Measurements from ENCODE around the gene PHF5A.

The PHF5A gene

DNA sequence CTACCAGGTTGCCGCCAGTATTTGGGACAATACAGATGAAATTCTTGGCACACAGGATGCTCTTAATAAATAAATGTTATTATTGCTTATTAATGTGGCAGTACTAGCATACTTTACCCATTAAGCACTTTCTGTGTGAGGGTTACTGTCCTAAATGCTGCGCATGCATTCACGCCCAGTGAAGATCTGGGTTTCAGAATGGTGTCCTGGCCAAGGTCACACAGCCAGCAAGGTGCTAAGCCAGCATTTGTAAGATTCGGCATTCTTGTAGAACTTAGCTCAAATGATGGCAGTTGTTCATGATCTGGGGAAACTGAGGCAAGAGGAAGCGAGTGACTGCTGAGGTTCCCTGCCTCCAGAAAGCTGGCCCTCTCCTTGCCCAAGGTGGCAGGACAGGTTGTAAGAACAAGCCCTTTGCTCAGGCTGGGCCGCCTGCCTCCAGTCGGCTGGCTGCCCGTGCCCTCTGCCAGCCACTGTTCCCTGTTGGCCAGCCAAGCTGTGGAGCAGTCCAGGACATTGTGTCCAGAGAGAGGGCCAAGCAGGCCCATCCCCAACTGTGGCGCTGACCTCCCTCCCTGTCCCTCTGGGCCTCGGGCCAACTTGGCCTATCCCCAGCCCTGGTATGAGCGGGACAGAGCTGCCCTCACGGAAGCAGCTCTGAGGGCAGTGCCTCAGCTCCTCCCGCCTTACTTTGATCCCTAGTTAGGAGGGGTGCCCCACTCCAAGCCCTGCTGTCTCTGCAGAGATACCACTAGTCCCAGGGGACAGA is 50.7 kb downstream of the PHF5A start:
- no peak for DNase-seq (ENCODE audit: low read depth in 3 of 3)

DNA sequence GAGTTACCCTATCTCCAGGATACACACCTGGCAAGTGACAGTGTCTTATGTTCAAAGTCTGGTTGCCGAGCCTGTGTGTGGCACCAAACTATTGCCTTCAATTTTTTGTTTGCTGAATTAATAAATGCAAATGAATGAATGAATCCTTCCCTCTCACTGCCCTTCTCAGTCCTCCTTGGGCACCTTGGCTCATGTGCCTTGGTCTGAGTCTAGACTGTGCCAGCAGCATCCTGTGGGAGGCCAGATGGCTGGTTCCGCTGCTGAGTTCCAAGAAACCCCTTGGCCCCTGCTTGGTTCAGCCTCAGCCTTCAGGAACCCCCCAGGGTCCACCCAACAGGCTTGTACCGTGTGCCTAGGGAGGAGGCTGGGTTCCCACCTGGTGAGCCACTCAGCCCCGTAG is 52.9 kb downstream of the PHF5A start:
- no peak for DNase-seq (ENCODE audit: low read depth in 3 of 3)

DNA sequence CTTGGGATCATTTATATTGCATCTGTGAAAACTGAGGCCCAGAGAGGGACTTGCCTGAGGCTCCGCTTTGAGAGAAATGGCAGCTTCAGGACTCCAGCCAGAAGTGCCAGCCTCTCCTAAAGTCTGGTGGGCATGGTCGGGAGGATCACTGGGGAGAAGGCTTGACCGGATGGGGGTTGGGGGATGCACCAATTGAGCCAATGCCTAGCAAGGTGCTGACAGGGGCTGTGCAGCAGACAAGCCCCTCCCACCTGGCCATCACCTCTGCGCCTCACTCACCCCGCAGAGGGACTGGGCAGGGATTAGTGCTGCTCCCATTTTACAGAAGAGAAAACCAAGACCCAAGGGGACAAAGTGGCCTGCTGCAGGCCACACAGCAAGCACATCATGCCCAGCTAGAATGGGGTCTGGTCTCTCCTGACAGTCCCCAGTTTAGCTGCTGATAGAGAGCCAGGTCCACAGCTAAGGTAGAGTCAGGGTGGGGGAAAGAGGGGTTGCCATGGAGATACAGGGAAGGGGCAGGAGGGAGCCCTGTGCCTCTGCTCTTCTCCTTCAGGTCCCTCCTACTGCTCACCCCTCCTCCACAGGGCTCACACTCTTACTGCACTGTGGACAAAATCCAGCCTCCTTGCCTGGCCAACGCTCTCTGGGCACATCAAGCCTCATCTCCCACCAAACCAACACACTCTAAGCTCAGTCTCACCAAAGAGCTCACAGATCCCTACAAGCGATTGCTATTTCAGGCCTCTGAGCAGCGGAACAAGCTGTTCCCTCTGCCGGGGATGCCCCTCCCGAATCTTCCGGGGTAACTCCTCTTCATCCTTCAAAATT is 57.3 kb downstream of the PHF5A start:
- DNase-seq (ENCODE audit: low read depth in 3 of 3), result no peak

DNA sequence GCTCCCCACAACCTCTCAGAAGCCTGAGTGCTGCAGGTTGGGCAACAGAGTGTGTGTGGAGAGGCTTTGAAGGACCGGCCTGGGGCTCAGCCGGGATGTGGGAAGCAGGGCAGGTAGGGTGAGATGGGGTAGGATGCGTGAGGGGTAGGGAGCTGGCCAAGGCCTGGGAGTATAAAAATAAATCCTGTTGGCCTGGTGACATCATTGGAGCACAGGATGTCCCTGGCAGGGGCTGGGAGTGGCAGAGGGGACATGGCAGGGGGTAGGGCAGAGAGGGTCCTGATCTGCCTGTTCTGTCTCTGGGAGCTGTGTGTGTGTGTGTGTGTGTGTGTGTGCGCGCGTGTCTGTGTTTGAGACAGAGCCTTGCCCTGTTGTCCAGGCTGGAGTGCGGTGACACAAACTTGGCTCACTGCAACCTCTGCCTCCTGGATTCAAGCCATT is 58.2 kb downstream of the PHF5A start:
- DNase-seq (ENCODE audit: low read depth in 3 of 3), result no peak
